ENCODE data around the gene ZNRF3.

ZNRF3 gene

GRCh38 chr22:29041408-29041807, 158.0 kb downstream of the ZNRF3 start:
- DNase-seq = no peak

- DNase-seq = no peak
Observed at GRCh38 chr22:29043906-29044575, 160.7 kb downstream of the ZNRF3 start.

- no peak for DNase-seq
Observed at GRCh38 chr22:29044657-29045176, 161.3 kb downstream of the ZNRF3 start.

- no peak for DNase-seq
Observed at GRCh38 chr22:29048822-29049654, 165.7 kb downstream of the ZNRF3 start.

DNA sequence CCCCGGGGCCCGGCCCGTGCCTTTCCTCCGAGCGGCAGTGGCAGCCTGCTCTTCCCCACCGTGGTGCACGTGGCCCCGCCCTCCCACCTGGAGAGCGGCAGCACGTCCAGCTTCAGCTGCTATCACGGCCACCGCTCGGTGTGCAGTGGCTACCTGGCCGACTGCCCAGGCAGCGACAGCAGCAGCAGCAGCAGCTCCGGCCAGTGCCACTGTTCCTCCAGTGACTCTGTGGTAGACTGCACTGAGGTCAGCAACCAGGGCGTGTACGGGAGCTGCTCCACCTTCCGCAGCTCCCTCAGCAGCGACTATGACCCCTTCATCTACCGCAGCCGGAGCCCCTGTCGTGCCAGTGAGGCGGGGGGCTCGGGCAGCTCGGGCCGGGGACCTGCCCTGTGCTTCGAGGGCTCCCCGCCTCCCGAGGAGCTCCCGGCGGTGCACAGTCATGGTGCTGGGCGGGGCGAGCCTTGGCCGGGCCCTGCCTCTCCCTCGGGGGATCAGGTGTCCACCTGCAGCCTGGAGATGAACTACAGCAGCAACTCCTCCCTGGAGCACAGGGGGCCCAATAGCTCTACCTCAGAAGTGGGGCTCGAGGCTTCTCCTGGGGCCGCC, 166.4 kb downstream of the ZNRF3 start:
- no peak for DNase-seq

GRCh38 chr22:29050457-29050856, 167.1 kb downstream of the ZNRF3 start:
- DNase-seq = no peak

DNA sequence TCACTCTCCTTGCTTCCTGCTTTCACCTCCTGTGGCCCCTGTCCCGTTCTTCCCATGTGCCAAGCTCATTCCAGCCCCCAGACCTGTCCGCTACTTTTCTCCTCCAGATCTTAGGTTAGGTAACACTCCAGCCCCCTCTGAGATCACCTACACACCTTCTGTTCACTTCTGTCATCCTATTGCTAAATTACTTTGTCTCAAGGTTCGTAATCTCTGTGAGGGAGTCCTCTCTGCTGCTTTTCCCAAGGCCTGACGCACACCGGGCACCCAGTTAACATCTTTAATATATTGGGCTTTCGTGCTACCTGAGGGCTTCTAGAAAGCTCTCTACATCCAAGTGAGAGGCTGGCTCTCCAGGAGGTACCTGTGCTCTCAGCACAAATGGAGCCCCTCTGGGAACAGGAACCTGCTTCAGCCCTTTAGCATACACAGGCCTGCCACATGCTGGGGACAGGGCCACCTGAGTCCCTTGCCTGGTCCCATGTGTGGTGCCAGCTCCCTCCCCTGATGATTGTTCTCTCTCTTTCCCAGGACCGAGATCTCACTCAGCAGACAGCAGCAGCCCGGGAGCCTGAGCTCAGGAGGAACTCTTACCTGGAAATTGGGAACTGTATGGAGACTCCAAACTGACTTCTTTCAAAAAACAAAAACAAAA, 169.8 kb downstream of the ZNRF3 start:
- no peak for DNase-seq

- DNase-seq = no peak
Observed at GRCh38 chr22:29054251-29054767, 170.9 kb downstream of the ZNRF3 start.

GRCh38 chr22:29055192-29055830, 171.9 kb downstream of the ZNRF3 start:
- DNase-seq = no peak

- no peak for DNase-seq
Observed at GRCh38 chr22:29056472-29056871, 173.1 kb downstream of the ZNRF3 start.

DNA sequence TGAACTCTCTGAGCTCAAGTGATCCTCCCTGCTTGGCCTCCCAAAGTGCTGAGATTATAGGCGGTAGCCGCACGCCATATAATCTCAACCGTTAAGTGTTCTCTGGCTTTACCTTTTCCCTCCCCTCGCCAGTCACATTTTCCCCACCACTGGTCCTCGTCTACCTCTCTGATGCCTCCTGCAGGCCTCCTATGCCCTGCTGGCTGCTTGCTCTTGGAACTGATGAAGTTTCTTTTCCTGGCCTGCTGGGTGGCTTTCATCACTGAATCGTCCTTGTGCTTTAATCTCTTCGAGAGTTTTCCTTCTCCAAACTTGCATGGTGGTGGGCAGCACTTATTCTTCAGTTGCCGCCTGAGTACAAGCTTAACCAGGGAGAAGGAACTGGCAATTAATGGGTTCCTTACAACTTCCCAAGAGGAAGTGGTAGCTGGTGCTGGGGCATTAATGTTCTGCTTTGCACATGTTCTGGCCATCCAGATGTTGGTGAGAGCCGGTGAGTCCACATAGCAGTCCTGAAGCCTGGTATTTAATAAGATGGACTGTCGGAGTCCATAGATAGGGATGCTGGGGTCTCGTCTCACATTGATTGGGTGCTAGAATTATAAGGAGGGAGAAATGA, 177.0 kb downstream of the ZNRF3 start:
- no peak for DNase-seq

GRCh38 chr22:29060931-29061330, 177.6 kb downstream of the ZNRF3 start:
- DNase-seq = no peak

DNA sequence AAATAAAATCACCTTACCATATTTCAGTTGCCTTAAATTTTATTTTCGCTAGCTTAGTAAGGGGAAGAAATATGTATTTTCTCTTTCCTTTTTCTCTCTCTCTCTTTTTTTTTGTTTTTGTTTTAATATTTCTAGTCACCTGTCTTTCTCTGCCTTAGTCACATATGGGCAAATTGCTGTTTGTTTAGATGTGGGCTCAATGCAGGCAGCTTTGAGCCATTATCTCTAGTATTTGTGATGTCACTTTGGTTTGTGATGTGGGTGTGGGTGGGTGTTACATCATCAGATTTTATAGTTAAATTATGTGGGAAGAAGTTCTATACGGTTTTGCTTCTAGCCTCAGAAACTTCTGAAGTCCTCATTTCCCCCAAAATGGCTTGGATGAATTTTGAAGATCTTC, 178.4 kb downstream of the ZNRF3 start, which contains the start of gene C22orf31:
C22orf31 (minus strand) TSS at position 59 of the 400 bp plus-strand sequence; CDS start at position 20, 39 bp downstream.
- DNase-seq = no peak

DNA sequence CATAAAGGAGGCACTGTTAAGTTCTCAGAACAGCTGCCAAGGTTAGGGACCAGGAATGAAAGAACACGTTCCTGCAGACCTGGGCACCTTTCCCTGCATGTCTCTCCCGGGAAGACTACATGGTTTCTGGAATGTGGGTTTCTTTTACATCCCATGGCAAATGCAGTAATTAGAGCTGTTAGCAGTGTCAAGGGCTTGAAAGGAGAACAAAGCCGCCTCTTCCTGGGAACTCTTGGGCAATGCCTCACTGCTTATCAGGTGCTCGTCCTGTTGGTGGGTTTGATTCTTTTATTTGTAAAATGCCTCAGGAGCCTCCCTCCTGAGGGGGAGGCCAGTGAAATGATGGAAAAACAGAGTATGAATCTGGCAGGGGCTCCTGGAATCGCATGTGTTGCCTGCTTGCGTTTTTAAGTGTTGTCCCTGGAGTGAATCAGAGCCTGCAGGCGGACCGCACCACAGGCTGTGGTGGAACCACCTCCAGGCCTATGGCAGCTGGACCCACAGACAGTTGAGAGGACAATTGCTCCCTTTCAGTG, 179.0 kb downstream of the ZNRF3 start:
- DNase-seq = no peak

DNA sequence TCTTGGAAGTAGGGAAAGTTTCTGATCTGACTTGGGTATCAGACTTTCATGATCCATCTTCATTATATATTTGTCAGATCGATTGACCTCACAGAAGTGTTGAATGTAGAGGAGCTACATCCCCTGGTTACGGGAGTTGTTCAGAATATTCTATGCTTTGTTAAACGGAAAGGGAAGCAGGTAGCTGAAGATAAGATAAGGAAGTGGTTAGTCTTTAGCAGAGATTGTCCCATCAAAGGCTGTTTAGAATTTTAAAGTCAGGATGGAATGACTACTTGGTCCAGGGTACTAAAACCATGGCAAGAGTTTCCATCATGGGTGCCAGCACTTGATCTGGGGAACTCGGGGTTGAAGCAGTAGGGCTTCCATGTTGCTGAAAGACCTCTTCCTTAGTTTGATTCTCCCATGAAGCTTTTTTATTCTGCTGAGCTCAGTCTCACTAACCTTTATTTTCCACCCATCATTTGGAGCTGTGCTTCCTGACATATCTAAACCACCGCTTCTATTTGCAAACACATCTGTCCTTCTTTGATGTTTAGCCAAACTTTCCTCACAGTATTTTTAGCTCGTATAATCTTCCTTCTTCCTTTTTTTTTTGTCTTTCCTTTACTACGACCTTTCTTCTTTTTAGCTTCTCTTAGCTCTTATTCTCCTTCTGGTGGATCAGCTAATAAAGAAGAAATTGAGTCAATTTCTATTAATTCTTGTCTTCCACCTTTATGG, 182.3 kb downstream of the ZNRF3 start:
- peak; percentile 16 for DNase-seq

- DNase-seq = no peak
Observed at GRCh38 chr22:29069463-29069862, 186.1 kb downstream of the ZNRF3 start.

- DNase-seq = no peak
Observed at GRCh38 chr22:29070490-29070889, 187.1 kb downstream of the ZNRF3 start.

GRCh38 chr22:29071261-29072045, 188.1 kb downstream of the ZNRF3 start:
- DNase-seq = peak; percentile 30

DNA sequence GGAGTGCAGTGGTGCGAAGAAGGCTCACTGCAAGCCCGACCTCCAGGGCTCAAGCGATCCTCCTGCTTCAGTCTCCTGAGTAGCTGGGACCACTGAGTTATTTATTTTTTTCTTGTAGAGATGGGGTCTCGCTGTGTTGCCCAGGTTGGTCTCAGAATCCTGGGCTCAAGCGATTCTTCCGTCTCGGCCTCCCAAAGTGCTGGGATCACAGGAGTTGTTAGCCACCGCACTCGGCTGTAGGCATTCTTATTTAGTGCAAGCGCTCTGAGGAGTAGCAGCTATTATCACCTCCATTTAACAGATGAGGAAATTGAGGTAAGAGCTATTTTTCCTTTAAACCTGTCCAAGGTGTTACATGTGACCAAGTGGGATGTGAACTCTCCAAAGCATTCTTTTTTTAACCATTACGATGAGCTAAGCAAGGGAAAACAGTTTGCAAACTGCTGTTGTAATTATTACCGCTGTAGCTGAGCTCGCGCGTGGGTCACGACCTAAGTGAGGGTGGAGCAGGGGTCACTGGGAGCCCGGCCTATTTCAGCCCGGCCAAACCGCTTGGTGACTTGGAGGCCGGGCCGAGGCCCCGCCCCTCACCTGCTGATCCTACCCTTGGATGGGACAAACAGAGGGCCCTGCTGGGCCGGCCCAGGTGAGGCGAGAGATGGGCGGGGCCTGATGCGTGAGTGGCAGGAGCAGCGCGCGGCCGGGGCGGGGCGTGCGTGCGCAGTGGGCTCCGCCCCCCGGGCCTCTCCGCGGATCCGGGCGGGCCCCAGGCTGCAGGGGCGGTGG, 189.0 kb downstream of the ZNRF3 start:
- DNase-seq = peak; percentile 81

Measured in central memory CD4-positive, alpha-beta T cell (primary cell).